Choroid plexus epithelial cell (primary cell): ENCODE results near the gene CIB4.

ENCODE experiments used
- DNase-seq: peaks from one replicate; pipeline ENCODE4 v3.0.0-alpha.2; 2010; ENCODE audit warnings: low read depth
- H3K4me3 ChIP-seq: 2 replicates; pipeline ENCODE4 v1.5.1; 2011; ENCODE audit warnings: low read depth, mild to moderate bottlenecking, control low read depth, low read length, moderate library complexity
- CTCF ChIP-seq: conservative IDR thresholded peaks from 2 replicates; pipeline ENCODE4 v1.5.1; 2011; ENCODE audit warnings: low read depth, mild to moderate bottlenecking, control low read depth, inconsistent platforms, low read length, moderate library complexity

The CIB4 gene

GRCh38 chr2:26559044-26559405 lies 82.1 kb downstream of the CIB4 start:
- H3K4me3 ChIP-seq, result no peak overlapping the region
- DNase-seq, result no peak
- TF ChIP-seq CTCF, result no peak

- TF ChIP-seq CTCF, result no peak
- peak; percentile 34 for DNase-seq
- H3K4me3 ChIP-seq, result no peak overlapping the region
Measured at GRCh38 chr2:26558271-26559043, 82.7 kb downstream of the CIB4 start.

GRCh38 chr2:26557244-26557925 lies 83.8 kb downstream of the CIB4 start:
- DNase-seq, result no peak
- H3K4me3 ChIP-seq, result no peak overlapping the region
- TF ChIP-seq CTCF, result no peak

GRCh38 chr2:26556309-26557243 lies 84.6 kb downstream of the CIB4 start:
- H3K4me3 ChIP-seq, result no peak overlapping the region
- DNase-seq, result no peak
- no peak for TF ChIP-seq CTCF

- TF ChIP-seq CTCF, result peak; percentile 23
- DNase-seq, result peak; percentile 6
- H3K4me3 ChIP-seq, result no peak overlapping the region
Measured at GRCh38 chr2:26555246-26556133, 85.7 kb downstream of the CIB4 start.

GRCh38 chr2:26552641-26553374 lies 88.4 kb downstream of the CIB4 start:
- H3K4me3 ChIP-seq, result no peak overlapping the region
- DNase-seq, result no peak
- no peak for TF ChIP-seq CTCF
